K562 (cell line): ENCODE results near the gene ANO6. TPM values are rescaled to one million over a fixed set of nuclear protein-coding genes. Genes with fewer than 3 reads are reported as not detected.

Source experiments
- ATAC-seq: fragments of 200-7000 bp; cut with Tn5 transposase; 3 replicates; pipeline ENCODE4 v1.9.1; 2020; ENCODE audit warnings: moderate library complexity
- BruUV-seq: library from RNA; stranded (reverse); fragments of 400-500 nt; replicated peaks from 2 replicates; lab custom pipeline; 2021; lab: Mats Ljungman, UMichigan
- CTCF ChIA-PET: fragments of 300-600 bp; formaldehyde crosslinking; extraction: SDS; loops from one replicate; lab custom pipeline; 2021; ENCODE audit warnings: low intra/inter-chr PET ratio; lab: Yijun Ruan, JAX
- POLR2A ChIA-PET: fragments of 300-600, 350-650 bp; sonication (Branson Sonifier 250); formaldehyde crosslinking; extraction: SDS; loops from one replicate; lab custom pipeline; 2021; ENCODE audit warnings: antibody characterized with exemption, inconsistent platforms; lab: Yijun Ruan, JAX
- DNase-seq, 4 experiments: peaks; one replicate each; pipeline versions ENCODE4 v3.0.0 to v3.0.0-alpha.2; 2011 to 2018; ENCODE audit warnings: low spot score in 3 of 4, mixed read lengths in 3 of 4; ENCODE audit errors: extremely low read depth in 1 of 4
- FAIRE-seq: peaks from 2 replicates; lab custom pipeline; 2011; peaks lifted over from hg19 to GRCh38; lab: Jason Lieb, UNC
- H2AFZ ChIP-seq: 2 replicates; pipeline ENCODE4 v1.6.0; 2011; ENCODE audit warnings: low read depth, low read length, control low read depth, inconsistent platforms
- H3K27ac ChIP-seq: fragments of 200-600 bp; 3 replicates; pipeline ENCODE4 v1.8.0; 2011; ENCODE audit warnings: low read depth, mild to moderate bottlenecking, control low read depth, inconsistent platforms, low read length, moderate library complexity, mixed read lengths; ENCODE audit errors: extremely low read depth
- H3K27me3 ChIP-seq, 2 experiments: fragments of 300-600 bp in 1 of 2; 2 replicates in 1 of 2; 3 replicates in 1 of 2; pipeline versions ENCODE4 v1.6.0 to v1.8.0; 2011; ENCODE audit warnings: inconsistent platforms in 2 of 2, low read length in 2 of 2, mild to moderate bottlenecking in 1 of 2, mixed read lengths in 1 of 2, moderate library complexity in 1 of 2; ENCODE audit not compliant: control insufficient read depth in 2 of 2, insufficient read depth in 2 of 2
- H3K36me3 ChIP-seq: fragments of 300-600 bp; 3 replicates; pipeline ENCODE4 v1.8.0; 2011; ENCODE audit warnings: mild to moderate bottlenecking, low read length, inconsistent platforms; ENCODE audit not compliant: control insufficient read depth, insufficient read depth
- H3K4me1 ChIP-seq, 2 experiments: fragments of 200-600 bp in 1 of 2; replicated peaks in 1 of 2; 2 replicates in 1 of 2; 3 replicates in 1 of 2; pipeline versions ENCODE4 v1.5.1 to v1.8.0; 2011; ENCODE audit warnings: inconsistent platforms in 2 of 2, low read length in 2 of 2, mild to moderate bottlenecking in 1 of 2, mixed read lengths in 1 of 2, moderate library complexity in 1 of 2; ENCODE audit not compliant: control insufficient read depth in 2 of 2, insufficient read depth in 2 of 2
- H3K4me2 ChIP-seq: 2 replicates; pipeline ENCODE4 v1.6.1; 2011; ENCODE audit warnings: low read length, control low read depth, inconsistent platforms, mixed read lengths; ENCODE audit not compliant: insufficient read depth
- H3K4me3 ChIP-seq: fragments of 200-600 bp; sonication (generic), shearing (Covaris generic); 2 replicates; pipeline ENCODE4 v1.5.1; 2016; ENCODE audit warnings: control low read depth, inconsistent platforms
- H3K79me2 ChIP-seq: fragments of 200-600 bp; 3 replicates; pipeline ENCODE4 v1.8.0; 2011; ENCODE audit warnings: low read length, inconsistent platforms; ENCODE audit not compliant: control insufficient read depth, insufficient read depth
- H3K9ac ChIP-seq, 2 experiments: 2 replicates each; pipeline versions ENCODE4 v1.6.0 to v1.6.1; 2011; ENCODE audit warnings: low read depth in 2 of 2, low read length in 2 of 2, control low read depth in 1 of 2, inconsistent platforms in 1 of 2, mild to moderate bottlenecking in 1 of 2, mixed read lengths in 1 of 2; ENCODE audit not compliant: insufficient read depth in 1 of 2
- H3K9me1 ChIP-seq: one replicate; pipeline ENCODE4 v1.6.0; 2011; ENCODE audit warnings: inconsistent platforms, mild to moderate bottlenecking, low read length, moderate library complexity; ENCODE audit not compliant: control insufficient read depth, insufficient read depth
- H3K9me3 ChIP-seq: replicated peaks from 2 replicates; pipeline ENCODE4 v1.5.1; 2011; ENCODE audit warnings: low read depth, low read length, inconsistent platforms; ENCODE audit not compliant: control insufficient read depth, insufficient read depth
- H4K20me1 ChIP-seq: replicated peaks from 2 replicates; pipeline ENCODE4 v1.6.1; 2011; ENCODE audit warnings: low read length, inconsistent platforms, mixed read lengths; ENCODE audit not compliant: control insufficient read depth, insufficient read depth
- KAT7 ChIP-seq: sonication (generic); formaldehyde crosslinking; IDR thresholded peaks from 2 replicates; pipeline ENCODE4 v1.8.0; 2022; ENCODE audit warnings: missing genetic modification reagents, mild to moderate bottlenecking, borderline replicate concordance
- PRDM10 ChIP-seq: fragments of 450-650 bp; IDR thresholded peaks from 2 replicates; pipeline ENCODE4 v1.6.1; 2018; ENCODE audit not compliant: partially characterized antibody
- SAFB ChIP-seq: fragments of 200-400 bp; formaldehyde crosslinking; IDR thresholded peaks from 2 replicates; pipeline ENCODE4 v1.6.1; 2017; ENCODE audit warnings: low read depth, low read length, borderline replicate concordance
- SMARCB1 ChIP-seq: IDR thresholded peaks from 2 replicates; pipeline ENCODE4 v1.6.1; 2011; ENCODE audit warnings: improper control_type of control experiment, low read depth; ENCODE audit not compliant: insufficient read length
- SRF ChIP-seq, 2 experiments: fragments of 250-450, 450-650 bp in 1 of 2; sonication (Bioruptor Pico) in 1 of 2; sonication (generic) in 1 of 2; formaldehyde crosslinking; IDR thresholded peaks; 2 replicates each; pipeline versions ENCODE4 v1.5.0 to v1.5.1; 2020 to 2022; ENCODE audit warnings: mild to moderate bottlenecking in 1 of 2, missing genetic modification reagents in 1 of 2
- WGBS: fragments of 100-300 bp; shearing (Covaris generic); methylation state at CpG from one replicate; pipeline ENCODE4 v1.1.6; 2016; ENCODE audit warnings: low coverage, mixed read lengths; ENCODE audit not compliant: insufficient coverage; ENCODE audit errors: missing lambda C conversion rate; 5-methylcytosine and 5-hydroxymethylcytosine counted together
- in situ Hi-C: fragments of 300-500 bp; cut with MboI; formaldehyde crosslinking; loops from 4 replicates; pipeline ENCODE4 v1.15.0; 2018; ENCODE audit warnings: inconsistent platforms, mixed read lengths
- intact Hi-C: fragments of 100-400 bp; cut with micrococcal nuclease; formaldehyde crosslinking; loops from 2 replicates; pipeline ENCODE4 v1.14.2; 2022
- polyA plus RNA-seq, 8 experiments: library from polyadenylated mRNA; depleted of rRNA in 4 of 8; stranded (reverse) in 5 of 8; unstranded in 3 of 8; fragments of >200 nt; fragmentation: Nextera tagmentation in 2 of 8; fragmentation: Illumina TruSeq in 1 of 8; extraction: Ambion mirVana in 2 of 8; extraction: Trizol in 1 of 8; gene quantifications; 2 replicates each; pipeline versions ENCODE4 v1.2.1 to v1.2.3, GENCODE V29; 2011 to 2014; ENCODE audit warnings: inconsistent platforms in 1 of 8, missing spikeins in 1 of 8
- total RNA-seq, 7 experiments: library from RNA; depleted of rRNA in 6 of 7; stranded (reverse); fragments of >200 nt in 6 of 7; fragmentation: Illumina TruSeq in 2 of 7; extraction: Trizol in 2 of 7; gene quantifications; 2 replicates each; pipeline versions ENCODE4 v1.2.1 to v1.2.3, GENCODE V29; 2011 to 2021; ENCODE audit warnings: low replicate concordance in 1 of 7

Gene ANO6
- total and polyA plus RNA-seq, 9 of the 15 experiments (the other 6 are each of a cell fraction or from before 2014, with no cell fraction given) = 3.5 to 24.7 (median 20.3) TPM

- no peaks in the 10 kb centered on the region for H3K9me1 ChIP-seq
- no peak overlapping the region for H2AFZ ChIP-seq
- no TSS peak for BruUV-seq
- H3K27me3 ChIP-seq = no peaks in the 10 kb centered on the region
- intact Hi-C loops (no loop called here), in situ Hi-C loops (no loop called here)
- peaks cover 0 to 17% of the 10 kb centered on the region in 2 experiments; a peak in 3 of 5 replicates for H3K4me1 ChIP-seq
- DNase-seq (no peak), ATAC-seq (no peak), FAIRE-seq (no peak)
- H3K4me2 ChIP-seq = no peak overlapping the region
- no peak overlapping the region for H3K9ac ChIP-seq
- H3K4me3 ChIP-seq = no peak overlapping the region
- no peak overlapping the region for H3K27ac ChIP-seq
- WGBS = 59% methylated on average over 1 of the region's 1 CpG
- H4K20me1 ChIP-seq = no peaks in the 10 kb centered on the region
- H3K79me2 ChIP-seq = peaks cover 3% of the 10 kb centered on the region; the same call in 2 of the 3 replicates
- no peaks in the 10 kb centered on the region for H3K9me3 ChIP-seq
- H3K36me3 ChIP-seq = no peaks in the 10 kb centered on the region
- POLR2A ChIA-PET = no interaction called here
- CTCF ChIA-PET = no interaction called here
- TF ChIP-seq SAFB (no peak), KAT7 (peak; percentile 13; the same call in 1 of the 2 replicates)
Observed at GRCh38 chr12:45291518-45291917, 75.6 kb downstream of the ANO6 start.

- intact Hi-C loops (no loop called here), in situ Hi-C loops (no loop called here)
- no peaks in the 10 kb centered on the region for H3K9me1 ChIP-seq
- H3K27ac ChIP-seq = peak overlapping the region; percentile 52; the same call in 1 of the 3 replicates
- no peak overlapping the region for H3K4me3 ChIP-seq
- H3K36me3 ChIP-seq = no peaks in the 10 kb centered on the region
- DNase-seq (no peak), FAIRE-seq (no peak), ATAC-seq (peak; percentile 53)
- TF ChIP-seq PRDM10 (peak; percentile 88), SMARCB1 (no peak), SRF (CRISPR knock-in tag; IDR thresholded peaks at IDR 0.05) (peak in 1 of 2 experiments; percentile 39; a peak in 1 of 4 replicates)
- no TSS peak for BruUV-seq
- WGBS = 49% methylated on average over 4 of the region's 4 CpGs
- ChIA-PET CTCF (no interaction called here), POLR2A (interaction anchor here (0.6 to 1.2 kb wide), 3 partner anchors 21 to 468 kb away, joined by 3 read pairs; no protein-coding TSS in a partner anchor)
- H3K4me1 ChIP-seq = peaks cover 4 to 22% of the 10 kb centered on the region in 2 experiments; a peak in 4 of 5 replicates
- H3K9me3 ChIP-seq = no peaks in the 10 kb centered on the region
- peaks cover 5% of the 10 kb centered on the region; the same call in 2 of the 3 replicates for H3K79me2 ChIP-seq
- no peak overlapping the region for H3K4me2 ChIP-seq
- H4K20me1 ChIP-seq = no peaks in the 10 kb centered on the region
- peak overlapping the region in 1 of 2 experiments; percentile 17; a peak in 1 of 4 replicates for H3K9ac ChIP-seq
- no peaks in the 10 kb centered on the region for H3K27me3 ChIP-seq
- H2AFZ ChIP-seq = peak overlapping the region; percentile 49; the same call in 1 of the 2 replicates
Observed at GRCh38 chr12:45292486-45293195, 76.7 kb downstream of the ANO6 start.
